ENCODE results near the gene AATF.

GRCh38 chr17:36918211-36918691 lies 30.5 kb upstream of the AATF start:
- TF ChIP-seq YY1 (IDR thresholded peaks at IDR 0.05; ENCODE audit: insufficient read depth, insufficient read length) (no peak), ZNF274 (IDR thresholded peaks at IDR 0.05; ENCODE audit: low read depth, low read length) (no peak), SUZ12 (IDR thresholded peaks at IDR 0.05; ENCODE audit: extremely low read depth, insufficient read depth, insufficient read length) (no peak)
